Astrocyte of the hippocampus (primary cell): ENCODE results near the gene SPESP1.
"Not testable (repeated sequence)": the region's sequence is repeated elsewhere in the genome, so short reads cannot be mapped to it uniquely, and the experiment has no call there.

Experiments
- DNase-seq: peaks from one replicate; pipeline ENCODE4 v3.0.0; 2011; ENCODE audit warnings: low read depth, low spot score

The SPESP1 gene

DNA sequence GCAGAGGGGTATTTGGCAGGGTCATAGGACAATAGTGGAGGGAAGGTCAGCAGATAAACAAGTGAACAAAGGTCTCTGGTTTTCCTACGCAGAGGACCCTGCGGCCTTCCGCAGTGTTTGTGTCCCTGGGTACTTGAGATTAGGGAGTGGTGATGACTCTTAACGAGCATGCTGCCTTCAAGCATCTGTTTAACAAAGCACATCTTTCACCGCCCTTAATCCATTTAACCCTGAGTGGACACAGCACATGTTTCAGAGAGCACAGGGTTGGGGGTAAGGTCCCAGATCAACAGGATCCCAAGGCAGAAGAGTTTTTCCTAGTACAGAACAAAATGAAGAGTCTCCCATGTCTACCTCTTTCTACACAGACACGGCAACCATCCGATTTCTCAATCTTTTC is 33.4 kb downstream of the SPESP1 start:
- DNase-seq, result not testable (repeated sequence)

DNA sequence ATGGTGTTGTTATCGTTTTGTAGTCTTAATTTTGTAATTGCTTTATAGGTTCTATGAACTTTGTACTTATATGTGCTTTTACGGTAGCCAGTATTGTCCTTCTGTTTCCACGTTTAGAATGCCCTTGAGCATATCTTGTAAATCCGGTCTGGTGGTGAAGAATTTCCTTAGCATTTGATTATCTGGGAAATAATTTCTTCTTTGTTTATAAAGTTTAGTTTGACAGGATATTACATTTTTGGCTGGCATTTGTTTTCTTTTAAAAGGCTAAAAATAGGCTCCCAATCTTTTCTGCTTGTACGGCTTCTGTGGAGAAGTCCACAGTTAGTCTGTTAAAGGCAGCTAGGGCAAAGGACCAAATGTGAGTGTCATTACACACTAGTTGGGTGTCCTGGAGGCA is 36.7 kb downstream of the SPESP1 start:
- DNase-seq, result no peak

DNA sequence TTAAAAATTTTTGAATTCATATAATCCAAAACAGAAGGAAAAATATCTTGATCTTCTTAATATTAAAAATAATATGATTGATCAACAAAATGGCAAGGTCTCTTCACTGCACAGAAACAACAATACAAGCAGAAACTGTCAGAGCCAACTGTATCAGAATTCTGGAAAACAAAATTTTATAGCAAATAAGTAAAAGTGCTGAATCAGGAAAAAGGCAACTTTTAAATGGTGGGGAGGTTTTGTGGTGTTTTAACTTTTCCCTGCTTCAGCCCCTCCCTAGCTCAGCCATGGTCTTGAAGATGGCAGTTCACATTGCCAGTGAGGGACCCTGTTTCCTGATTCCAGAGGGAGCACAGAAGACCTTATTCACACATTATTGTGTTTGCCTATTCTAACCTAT is 37.6 kb downstream of the SPESP1 start:
- no peak for DNase-seq

DNA sequence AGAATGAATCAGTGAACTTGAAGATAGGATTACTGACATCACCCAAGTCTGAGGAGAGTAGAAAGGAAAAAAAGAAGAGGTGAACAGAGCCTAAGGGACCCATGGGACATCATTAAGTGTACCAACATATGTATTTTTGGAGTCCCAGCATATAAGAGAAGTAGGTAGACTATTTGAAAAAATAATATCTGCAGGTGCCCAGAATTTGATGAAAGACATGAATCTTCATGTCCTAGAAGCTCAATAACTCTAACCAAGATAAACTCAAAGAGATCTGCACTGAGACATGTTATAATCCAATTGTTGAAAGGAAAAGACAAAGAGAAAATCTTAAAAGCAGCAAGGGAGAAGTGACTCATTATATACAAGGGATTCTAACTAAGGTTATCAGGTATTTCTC is 39.0 kb downstream of the SPESP1 start:
- no peak for DNase-seq

DNA sequence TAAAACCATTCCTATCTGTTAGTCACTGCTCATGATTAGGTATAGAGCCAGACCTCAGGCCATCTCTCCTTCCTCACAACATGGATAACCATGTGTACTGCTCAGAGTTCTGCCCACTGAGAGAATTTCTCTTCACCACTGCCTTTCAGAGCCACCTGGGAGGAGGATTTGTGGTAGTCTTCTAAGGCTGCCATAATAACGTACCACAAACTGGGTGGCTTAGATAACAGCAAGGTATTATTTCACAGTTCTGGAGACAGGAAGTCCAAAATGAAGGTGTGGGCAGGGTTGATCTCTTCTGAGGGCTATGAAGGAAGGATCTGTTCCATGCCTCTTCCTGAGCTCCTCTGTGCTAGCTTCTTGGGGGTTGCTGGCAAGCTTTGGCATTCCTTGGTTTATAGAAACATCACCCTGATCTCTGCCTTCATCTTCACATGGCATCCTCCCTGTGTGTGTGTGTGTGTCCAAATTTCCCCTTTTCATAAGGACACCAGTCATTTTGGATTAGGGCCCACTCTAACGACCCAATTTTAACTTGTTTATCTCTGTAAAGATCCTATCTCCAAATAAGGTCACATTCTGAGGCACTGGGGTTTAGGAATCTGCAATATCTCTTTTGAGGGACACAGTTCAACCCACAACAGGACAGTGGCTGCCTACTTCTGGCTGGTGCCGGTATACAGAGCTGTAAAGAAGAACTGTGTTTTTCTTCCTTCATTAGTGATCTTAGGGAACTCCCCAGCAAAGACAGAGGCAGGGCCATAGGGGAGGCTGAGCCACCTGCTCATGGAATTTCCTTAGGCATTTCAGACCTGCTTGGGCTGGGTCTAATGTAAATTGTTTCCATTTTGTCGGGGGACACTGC is 42.1 kb downstream of the SPESP1 start:
- DNase-seq, result no peak

DNA sequence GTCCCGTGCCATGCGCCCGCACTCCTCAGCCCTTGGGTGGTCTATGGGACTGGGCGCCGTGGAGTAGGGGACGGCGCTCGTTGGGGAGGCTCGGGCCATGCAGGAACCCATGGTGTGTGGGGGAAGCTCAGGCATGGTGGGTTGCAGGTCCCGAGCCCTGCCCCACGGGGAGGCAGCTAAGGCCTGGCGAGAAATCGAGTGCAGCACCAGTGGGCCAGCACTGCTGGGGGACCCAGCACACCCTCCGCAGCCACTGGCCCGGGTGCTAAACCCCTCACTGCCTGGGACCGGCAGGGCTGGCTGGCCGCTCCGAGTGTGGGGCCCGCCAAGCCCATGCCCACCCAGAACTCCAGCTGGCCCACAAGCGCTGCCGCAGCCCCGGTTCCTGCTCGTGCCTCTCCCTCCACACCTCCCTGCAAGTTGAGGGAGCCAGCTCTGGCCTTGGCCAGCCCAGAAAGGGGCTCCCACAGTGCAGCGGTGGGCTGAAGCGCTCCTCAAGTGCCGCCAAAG is 45.4 kb downstream of the SPESP1 start:
- DNase-seq, result not testable (repeated sequence)

DNA sequence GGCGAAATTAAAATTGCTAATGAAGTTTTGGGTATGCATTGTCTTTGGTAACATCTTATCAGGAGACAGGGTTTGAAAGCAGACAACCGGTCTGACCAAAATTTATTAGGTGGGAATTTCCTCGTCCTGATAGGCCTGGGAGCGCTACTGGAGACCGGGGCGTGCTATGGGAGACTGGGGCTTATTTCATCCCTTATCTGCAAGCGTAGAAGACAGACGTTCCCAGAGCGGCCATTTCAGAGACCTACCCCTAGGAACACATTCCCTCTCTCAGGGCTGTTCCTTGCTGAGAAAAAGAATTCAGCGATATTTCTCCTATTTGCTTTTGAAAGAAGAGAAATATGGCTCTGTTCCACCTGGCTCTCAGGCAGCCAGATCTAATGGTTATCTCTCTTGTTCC is 47.1 kb downstream of the SPESP1 start:
- DNase-seq, result not testable (repeated sequence)

DNA sequence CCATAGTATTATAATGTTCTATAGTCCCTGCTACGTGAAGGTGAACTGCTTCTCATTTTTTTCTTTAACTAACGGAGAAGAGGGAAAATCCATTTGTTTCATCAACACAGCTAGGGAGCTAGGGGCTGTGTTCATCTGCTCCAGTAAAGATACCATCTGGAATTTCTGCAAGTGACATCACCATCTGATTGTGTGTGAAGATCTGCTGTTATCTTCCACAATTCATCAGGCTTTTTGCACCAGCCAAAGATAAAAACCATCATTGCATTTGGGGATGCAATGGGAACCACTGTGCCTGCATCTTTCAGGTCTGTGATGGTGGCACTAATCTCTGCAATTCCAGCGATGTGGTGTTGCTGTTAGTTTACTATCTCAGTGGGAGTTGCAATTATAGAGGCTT is 48.7 kb downstream of the SPESP1 start:
- DNase-seq, result no peak

DNA sequence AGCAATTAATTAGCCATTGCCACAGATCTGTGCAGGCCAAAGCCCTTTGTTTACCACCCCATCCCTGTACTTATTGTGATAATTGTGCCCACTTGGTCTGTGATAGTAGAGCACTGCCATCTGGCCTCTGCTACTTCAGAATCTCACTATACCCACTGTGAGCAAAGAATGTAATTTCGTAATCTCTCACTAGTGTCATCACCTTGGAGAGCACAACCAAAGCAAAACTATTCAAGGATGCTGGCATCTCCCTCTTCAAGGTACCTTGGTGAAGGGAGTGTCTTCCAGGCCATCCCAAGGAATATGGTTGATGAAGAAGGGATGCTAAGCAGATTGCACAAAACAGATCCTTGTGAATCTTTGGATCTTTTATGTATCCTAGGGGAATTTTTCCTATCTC is 49.5 kb downstream of the SPESP1 start:
- DNase-seq, result no peak

DNA sequence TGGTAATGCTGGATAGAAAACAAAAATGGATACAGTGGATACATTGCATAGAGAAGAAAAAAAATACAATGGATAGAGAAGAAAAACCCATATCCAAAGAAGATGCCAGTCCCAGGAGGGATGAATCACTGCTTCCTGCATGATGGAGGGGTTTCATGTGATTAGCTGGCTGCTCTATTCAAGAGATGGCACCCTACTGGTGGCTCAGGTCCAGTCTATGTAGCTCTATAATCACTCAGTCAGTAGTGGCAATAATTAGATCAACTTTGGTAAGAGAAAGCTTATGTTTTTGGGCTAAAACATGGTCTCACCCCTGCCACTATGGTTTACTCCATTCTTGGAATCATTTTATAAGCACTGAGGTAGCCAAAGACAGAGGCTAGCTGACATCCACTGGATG is 50.5 kb downstream of the SPESP1 start:
- no peak for DNase-seq

DNA sequence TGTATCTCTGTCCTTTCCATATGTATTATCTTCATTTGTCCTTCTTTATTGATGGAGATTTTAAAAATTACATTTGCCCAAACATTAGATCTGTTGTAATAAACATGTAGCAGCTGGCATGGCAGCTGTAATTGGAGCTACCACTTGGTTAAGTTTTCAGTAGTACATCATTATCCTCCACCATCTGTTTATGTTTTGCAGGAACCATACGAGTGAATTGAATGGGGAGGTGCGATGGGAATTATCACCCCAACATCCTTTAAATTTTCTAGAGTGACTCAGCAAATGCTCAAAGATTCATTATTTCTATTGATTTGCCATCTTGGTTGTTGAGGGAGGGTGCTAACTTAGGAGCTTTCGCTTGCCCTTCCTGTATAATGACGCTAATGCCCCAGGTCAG is 51.6 kb downstream of the SPESP1 start:
- DNase-seq, result no peak

DNA sequence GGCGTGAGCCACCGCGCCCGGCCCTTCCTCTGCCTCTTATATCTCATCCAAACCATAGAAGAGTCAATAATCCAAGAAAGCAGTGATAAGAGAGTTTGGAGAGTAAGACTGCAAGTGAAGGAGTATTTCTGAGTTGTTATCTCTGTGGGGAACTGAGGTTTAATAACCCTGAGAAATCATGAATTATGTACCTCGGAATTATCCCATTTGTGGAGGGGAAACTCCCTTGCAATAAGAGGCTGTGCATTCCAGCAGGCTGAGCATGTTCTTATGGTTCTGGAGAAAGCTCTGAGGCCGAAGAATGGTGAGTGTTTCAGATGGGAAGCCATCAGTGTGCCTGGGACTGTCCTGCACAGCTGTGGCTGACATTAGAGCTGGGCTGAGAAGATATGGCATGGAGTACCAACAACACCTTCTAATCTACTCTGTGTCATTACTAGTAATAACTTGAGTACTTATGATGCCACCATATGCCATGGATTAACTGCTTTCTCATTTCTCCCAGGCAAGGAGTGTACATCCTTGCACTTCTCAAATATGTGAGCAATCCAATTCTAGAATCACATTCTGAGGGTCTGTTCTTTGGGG is 52.7 kb downstream of the SPESP1 start:
- DNase-seq, result no peak

DNA sequence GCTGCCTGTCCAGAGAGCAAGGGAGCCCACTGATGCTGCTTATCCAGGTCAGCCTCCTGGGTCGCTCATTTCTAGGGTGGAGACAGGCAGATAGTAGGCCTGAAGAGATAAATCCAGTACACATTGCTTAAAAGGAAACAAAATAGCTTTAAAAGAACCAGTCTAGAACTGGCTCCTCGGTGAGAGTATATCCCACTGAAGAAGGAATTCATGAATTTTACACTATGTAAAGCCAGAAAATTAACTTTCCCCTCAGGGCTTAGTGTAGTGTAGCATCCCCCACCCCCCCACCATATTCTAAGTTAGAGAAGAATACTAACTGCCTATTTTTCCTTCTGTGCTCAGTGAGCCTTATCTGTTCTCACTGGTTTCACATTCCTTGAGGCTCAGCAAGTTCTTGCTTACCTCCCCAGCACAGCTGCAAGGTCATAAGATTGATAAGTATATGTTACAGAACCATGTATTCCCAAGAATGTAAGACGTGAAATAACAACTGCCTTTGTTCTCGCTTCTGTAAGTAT is 53.7 kb downstream of the SPESP1 start:
- DNase-seq, result no peak

DNA sequence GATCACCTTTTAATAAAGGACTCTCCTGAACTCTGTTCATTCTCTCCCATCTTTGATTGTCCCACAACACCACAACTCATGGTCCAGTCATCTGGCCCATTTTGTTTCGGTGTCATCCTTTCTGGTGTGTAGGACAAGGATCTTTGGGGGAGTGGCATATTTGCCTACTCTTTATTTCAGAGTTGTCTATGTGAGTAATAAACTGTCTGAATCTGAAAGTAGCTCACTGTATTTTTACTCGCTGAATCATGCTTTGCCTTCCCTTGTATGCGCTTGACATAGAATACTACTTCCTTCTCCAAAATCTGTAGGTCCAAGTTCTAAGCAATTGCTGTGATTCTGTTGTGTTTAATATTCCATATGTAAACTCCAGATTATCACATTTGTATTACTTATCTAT is 54.3 kb downstream of the SPESP1 start:
- no peak for DNase-seq

DNA sequence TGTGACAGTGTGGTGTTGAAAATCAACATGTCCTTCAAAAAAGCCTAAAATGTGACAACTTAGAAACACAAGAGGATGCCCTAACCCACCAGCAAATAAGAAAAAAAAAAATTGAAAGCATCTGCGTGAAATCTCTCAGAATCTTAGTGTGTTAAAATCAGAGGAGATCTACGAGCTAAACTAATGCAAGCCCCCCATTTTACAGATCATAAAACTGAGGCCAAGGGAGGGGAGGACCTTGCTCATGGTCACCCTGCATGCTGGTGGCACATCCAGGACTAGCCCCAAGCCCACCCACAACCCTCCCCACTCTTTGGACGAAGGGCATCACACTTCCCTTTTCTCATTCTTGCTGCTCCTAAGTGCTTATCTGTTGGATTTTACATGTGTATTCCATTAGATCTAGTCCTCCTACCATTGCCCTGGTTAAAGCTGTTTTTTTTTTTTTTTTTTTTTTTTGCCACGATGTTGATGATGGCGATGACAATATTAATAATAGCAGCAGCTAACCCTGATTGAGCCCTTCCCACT is 55.1 kb downstream of the SPESP1 start:
- no peak for DNase-seq

DNA sequence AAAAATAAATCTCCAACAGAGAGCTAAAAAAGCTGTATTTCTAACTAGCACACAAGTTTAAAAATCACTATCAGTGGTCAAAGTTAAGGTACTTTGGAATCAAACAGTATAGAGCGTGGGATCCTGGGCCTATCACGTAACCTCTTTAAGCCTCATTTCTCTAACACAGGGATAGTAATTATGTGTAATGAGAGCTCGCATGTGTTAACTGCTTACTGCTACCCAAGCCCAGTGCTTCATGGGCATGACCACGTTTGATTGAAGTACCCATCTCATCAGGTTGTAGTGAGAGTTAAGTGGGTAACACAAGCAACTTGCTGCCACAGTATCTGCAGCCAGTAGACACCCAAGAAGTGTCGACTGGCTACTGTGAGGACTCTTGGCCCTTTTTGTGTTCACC is 56.0 kb downstream of the SPESP1 start:
- no peak for DNase-seq

DNA sequence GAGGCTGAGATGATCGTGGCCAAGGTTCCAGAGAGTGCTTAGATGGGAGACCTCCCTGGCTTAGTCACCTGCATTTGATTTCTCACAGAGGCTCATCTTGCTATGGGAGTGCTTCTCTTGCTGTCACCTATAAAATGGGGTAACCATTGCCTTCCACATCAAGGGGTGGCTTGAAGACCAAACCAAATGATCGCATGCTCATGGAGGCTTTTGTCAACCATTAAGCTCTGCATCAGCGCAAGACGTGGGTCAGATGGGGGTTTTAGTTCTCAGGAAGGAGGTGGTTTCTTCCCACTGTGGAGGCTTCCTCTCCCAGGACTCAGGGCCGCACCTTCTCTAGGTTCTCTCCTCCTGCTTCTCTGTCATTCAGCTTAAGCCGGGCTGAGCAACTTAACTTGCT is 56.8 kb downstream of the SPESP1 start:
- no peak for DNase-seq

DNA sequence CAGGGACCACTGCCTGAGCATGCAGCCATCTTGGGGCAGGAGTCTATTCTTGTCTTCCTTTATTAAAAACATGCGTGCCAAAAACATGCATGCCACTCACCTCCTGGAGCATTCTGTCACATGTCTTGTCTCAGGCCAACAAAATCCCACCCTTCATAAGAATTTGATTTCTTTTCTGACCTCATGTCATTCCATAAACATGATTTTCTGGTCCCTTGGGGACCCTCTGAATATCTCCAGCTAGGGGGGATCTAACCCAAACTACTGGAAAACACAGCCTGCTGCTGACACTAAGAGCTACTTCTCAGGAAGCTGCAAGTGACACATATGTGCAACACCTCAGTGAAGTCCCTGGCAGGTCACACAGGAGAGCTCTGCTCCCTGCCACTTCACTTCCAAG is 57.4 kb downstream of the SPESP1 start:
- no peak for DNase-seq

DNA sequence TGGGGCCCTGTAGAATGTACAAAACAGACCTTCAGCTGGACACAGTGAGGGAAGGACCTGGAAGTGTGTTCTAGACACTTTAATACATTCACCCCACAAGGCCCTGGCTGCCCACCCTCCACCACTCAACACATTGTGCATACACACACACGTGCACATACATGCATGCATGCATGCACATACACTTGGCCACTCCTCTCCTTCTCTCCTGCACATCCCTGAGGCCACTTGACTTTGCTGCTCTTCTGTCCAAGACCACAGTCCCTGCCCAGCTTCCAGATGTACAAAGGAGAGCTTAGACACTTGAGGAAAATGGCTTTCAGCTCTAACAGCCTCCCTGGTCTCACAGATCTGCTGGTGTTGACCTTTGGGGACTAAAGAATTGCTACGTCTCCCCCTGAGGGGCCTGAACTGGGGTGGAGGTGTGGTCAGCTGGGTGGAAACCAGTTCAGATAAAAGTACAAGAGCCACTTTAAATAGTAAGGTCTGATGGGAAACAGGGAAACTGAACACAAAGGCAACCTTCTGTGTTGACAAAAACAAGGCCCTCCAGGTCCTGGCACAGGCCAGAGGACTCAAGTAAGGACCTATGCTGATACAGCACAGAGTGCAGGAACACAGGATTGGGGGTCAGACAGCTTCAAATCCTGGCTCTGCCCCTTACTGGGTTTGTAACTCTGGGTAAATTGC is 59.4 kb downstream of the SPESP1 start:
- DNase-seq, result no peak

DNA sequence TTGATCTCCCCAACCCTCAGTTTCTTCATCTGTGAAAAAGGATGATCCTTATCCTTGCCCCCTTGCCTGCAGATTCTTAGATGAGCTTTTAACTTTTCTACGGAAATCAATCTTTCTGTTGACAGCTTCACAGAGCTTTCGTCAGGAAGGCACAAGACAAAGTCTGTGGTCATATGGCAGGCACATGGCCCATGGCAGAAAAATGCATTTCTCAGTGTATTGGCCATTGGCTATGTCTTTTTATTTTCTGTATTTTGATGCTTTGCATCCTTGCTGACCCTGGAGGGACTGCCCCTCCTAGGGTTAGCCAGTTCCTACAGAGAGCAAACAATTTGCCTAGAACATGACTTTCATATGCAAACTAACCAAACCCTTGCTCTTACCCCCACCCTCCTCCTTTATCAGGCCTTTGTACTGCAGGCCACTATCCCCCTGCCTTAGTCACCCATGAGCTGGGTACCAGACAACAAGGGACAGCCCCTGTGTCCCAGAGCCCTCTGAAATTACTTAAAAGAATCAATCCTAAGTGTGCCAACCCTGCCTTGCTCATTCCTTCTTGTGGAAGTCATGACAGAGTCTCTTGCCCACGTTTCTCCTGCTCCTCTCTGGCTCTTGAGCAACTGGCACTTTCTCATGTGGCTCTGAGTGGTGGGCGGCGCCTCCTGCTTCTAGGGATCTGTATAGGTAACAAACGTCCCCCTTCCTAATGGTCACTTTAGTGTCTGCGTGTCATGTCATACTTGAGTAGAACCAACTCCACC is 60.1 kb downstream of the SPESP1 start:
- no peak for DNase-seq

DNA sequence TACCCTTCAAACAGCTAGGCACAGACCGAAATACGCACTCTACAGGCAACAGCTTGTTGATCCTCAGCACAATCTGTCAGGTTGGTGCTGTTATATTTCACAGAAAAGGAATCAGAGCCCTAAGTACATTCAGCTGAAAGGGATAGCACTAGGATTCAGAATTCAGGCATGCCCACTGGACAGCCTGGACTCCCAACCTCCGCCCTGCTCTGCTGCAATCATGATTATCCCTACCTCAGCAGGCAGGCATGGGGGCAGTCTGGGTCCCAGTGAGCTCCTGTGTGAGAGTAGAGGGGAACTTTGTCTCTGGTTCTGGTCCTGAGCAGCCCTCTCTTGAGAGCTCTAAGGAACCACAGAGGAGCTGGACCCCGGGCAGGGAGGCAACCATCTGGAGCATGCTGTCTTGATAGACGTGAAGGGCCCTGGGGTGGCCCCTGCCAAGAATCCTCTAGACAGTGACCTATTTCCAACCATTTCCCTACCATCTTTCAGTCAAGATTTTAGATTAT is 60.7 kb downstream of the SPESP1 start:
- no peak for DNase-seq
